Fibroblast of skin of abdomen (primary cell): ENCODE data around the gene BPIFB3.
"Not testable (repeated sequence)": the region's sequence is repeated elsewhere in the genome, so short reads cannot be mapped to it uniquely, and the experiment has no call there.

Source experiments
- DNase-seq: peaks from one replicate; pipeline ENCODE4 v3.0.0-alpha.2; 2013

BPIFB3 gene

DNA sequence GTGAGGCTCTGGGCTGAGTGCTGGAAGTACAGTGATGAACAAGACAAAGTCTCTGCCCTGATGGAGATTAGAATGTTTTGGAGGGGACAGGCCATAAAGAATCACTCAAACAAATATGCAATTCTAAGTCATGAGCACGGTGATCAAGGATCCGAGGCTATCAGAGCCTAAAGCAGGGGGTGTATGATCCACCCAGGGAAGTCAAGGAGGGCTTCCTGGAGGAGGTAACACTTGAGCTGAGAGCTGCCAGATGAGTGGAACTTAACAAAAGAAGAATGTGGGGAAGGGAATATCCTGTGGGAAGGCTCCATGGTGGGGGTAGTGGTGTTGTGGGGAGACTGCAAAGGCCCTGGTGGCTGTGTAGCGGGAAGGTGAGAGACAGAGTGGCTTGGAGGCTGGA, 38.0 kb downstream of the BPIFB3 start:
- DNase-seq: no peak

DNA sequence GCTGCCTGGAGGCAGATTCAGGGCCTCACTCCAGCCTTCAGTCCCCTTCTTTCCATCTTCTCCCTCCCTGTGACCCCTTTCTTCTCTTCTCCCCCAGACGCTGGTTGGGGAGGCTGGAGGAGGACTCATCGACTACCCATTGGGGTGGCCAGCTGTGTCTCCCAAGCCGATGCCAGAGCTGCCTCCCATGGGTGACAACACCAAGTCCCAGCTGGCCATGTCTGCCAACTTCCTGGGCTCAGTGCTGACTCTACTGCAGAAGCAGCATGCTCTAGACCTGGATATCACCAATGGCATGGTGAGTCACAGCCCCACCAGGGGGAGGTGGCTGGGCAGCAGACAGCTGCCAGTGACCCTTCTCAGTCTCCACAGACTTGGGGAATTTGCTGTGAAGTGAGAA, 38.7 kb downstream of the BPIFB3 start:
- DNase-seq: no peak

DNA sequence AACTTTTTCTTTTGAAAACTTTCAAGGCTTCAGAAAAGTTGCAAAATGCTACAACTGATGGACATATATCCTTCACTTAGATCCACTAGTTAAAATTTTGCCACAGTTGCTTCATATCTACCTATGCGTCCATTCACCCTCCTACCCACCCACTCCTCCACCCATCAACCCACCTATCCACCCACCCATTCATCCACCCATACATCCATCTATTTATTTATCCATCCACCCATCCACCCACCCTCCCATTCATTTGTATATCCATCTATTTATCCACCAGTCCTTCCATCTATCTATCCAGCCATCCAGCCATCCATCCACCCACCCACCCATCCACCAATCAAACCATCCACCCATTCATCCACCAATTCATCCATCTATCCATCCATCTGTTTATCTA, 39.4 kb downstream of the BPIFB3 start:
- no peak for DNase-seq

DNA sequence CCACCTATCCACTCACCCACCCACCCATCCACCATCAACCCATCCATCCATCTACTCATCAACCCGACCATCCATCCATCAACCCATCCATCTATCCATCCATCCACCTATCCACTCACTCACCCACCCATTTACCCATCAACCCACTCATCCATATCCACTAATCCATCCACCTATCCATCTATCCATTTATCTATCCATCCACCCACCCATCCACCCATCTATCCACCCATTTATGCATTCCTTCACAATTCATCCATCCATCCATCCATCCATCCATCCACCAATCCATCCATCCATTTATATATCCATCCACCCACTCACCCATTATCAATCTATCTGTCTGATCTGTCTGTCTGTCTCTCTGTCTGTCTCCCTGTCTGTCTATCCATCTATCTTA, 39.9 kb downstream of the BPIFB3 start:
- no peak for DNase-seq

DNA sequence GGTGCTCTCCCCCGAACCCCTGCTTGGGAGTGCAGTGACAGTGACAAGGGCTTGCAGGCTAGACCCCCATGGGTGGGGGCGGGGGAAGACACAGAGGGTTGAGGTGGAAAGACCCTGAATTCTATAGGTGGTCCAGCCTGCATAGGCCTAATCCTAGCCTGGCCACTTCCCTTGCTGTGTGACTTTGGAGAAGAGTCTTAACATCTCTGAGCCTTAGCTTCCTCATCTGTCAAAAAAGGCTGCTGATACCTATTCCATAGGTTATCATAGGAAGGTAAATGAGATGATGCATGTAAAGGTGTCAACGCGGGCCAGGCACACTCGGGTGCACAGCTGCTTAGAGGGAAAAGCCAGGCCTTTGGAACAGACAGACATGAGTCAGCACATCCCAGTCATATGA, 41.5 kb downstream of the BPIFB3 start:
- no peak for DNase-seq

DNA sequence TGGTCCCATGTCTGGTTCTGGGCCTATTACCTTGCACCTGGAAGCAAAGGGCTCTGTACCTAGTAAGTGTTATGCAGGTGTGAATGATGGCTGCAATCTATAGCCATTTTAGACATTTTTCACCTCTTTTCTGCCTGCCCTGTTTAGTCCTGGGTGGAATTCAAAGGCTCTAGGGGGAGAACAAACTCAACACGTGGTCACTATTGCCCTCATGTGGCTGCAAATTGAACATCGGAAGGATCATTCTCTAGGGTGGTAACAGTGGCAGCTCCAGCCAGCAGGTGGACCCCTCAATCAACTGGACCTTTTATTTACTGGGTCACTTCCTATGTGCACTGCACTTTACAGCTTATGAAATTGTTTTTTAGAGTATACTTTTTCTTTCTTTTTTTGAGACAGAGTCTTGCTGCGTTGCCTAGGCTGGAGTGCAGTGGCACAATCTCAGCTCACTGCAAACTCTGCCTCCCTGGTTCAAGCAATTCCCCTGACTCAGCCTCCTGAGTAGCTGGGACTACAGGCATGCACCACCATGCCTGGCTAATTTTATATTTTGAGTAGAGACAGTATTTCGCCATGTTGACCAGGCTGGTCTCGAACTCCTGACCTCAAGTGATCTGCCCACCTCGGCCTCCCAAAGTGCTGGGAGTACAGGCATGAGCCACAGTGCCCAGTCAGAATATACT, 42.3 kb downstream of the BPIFB3 start:
- DNase-seq: peak; percentile 37

DNA sequence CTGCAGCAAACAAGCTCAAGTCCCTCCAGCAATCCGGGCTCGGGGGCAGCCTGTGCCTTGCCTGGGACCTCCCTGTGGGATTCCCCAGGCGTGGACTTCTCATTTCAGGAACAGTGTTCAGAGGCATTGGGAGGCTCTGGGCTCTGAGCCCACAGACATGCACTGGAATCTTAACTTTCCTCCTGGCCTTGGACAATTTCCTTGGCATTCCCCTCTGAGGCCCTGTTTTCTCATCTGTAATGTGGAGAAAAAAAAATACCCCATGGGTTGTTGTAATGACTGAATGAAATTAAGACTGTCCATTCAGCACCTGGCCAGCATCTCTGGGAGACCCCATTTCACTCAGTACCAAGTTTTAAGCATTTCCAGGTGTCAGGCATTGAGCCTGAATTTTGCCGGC, 43.3 kb downstream of the BPIFB3 start:
- no peak for DNase-seq

DNA sequence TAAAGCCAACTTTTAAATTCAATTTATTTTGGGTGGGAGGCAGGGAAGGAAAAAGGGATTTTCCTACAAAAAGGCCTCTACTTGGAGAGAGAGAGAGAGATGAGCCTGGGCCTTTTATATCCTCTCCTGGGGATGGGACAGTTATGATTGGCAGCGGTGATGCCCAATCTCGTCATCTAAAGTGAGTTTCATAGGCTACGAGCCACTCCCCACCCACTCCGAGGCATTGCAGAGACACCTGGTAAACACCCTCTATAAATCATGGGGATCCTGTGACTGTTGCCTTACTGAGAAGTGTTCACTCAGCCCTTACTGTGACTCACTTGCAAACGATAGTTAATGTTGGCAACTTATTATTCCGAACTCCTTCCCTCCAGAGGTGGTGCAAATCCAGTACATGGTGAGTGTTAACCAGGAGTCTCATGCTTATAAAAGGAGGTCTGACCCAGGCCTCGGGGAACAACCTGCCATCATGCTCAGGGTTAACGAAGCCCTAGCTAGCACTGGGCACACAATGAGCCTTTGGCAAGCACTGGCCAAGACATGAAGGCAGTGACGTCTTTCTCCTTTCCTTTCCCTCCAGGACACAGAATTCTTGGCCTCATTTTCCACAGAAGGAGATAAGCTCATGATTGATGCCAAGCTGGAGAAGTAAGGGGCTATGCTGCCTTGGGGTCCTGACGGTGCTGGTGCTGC, 46.3 kb downstream of the BPIFB3 start:
- DNase-seq: no peak

DNA sequence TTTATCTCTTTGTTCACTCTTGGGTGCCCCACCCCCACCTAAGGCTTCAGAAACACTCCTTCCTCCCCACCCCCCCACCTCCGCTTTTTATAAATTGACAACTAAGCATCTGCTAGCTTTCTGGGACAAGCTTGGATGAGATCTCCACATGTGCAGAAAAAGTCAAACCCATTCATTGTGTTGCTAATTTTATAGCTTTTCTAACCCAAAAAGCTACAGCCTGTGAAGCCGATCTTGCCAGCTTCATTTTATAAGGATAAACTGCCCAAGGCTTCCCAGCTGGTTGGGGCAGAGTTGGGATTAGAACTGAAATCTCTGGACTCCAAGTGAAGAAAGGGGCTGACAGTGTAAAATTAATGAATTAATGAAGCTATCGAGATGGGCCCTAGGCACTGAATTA, 49.9 kb downstream of the BPIFB3 start:
- DNase-seq: no peak

DNA sequence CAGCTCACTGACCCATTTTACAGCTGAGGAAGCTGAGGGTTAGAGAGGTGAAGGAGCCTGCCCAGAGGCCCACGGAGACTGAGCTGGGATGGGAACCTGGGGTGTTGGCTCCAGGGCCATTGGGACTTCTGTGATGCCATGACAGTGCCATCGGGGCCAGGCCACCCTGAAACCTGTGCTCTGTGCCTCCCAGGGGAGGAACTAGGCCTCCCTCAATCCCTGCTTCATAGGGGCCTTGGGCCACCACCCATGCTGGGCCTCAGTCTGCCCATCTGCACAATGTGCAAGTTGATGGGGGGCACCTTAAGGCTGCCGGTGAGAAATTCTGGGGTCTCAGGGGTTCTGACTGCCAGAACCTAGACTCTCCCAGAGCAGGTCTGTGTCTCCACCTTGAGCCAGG, 50.6 kb downstream of the BPIFB3 start:
- DNase-seq: no peak

DNA sequence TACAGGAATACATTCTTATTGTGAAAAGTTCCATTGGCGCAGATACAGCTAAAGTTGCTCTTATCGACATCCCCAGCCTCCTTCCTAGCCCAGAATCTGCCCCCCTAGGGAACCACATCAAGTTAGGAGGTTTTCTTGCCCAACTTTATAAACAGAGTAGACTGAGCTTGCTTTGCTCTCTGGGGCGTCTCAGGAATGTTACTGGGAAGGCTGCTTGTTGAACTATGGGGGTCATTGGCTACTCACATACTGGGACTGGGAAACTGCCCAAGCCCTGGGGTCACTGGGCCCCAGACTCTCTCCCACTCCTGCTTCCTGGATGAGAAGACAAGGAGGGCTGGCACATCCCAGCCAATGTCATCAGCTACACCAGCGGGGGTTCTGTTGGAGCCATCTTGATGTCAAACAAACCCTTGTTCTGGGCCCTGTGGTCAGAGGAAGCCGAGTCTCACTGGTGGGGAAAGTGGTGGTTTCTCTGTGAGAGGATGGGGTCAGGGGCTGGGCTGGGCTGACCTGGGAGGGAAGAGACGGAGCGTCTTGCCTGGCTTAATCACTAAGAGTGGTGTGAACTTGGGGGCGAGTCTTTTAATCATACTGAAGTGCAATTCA, 51.7 kb downstream of the BPIFB3 start:
- no peak for DNase-seq

DNA sequence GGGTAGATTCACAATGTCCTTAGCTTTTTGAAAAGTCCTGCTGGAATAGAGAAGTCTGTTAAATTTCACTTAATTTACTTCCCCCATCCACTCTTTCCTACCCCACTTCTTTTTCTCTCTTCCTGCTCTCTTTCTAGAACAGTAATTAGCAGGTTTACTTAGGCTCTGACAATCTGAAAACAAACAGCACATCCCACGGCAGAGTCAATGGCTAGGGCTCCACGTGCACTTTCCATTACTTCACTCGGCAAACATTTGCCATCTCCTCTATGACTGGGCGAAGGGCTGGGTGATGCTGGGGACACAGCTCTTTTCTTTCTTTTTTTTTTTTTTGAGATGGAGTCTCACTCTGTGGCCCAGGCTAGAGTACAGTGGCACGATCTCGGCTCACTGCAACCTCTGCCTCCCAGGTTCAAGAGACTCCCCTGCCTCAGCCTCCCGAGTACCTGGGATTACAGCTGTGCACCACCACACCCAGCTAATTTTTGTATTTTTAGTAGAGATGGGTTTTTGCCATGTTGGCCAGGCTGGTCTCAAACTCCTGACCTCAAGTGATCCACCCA, 52.4 kb downstream of the BPIFB3 start:
- DNase-seq: not testable (repeated sequence)

DNA sequence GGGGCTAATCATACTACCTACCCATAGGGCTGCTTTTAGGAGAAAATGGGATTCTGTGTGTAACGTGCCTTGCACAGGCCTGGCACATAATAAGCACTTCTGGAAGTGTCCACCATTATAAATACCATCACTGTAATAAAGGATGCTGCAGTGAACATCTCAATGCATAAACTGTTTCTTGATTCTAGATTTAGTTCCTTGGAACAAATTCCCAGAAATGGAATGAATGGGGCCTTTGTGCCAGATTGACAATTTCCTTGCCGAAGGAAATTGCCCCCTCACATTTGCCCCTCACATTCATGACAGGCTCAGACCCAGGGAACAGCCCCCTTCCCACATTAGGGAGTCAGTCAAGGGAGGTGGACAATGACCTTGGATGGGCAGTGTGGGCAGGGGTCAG, 55.0 kb downstream of the BPIFB3 start:
- no peak for DNase-seq

DNA sequence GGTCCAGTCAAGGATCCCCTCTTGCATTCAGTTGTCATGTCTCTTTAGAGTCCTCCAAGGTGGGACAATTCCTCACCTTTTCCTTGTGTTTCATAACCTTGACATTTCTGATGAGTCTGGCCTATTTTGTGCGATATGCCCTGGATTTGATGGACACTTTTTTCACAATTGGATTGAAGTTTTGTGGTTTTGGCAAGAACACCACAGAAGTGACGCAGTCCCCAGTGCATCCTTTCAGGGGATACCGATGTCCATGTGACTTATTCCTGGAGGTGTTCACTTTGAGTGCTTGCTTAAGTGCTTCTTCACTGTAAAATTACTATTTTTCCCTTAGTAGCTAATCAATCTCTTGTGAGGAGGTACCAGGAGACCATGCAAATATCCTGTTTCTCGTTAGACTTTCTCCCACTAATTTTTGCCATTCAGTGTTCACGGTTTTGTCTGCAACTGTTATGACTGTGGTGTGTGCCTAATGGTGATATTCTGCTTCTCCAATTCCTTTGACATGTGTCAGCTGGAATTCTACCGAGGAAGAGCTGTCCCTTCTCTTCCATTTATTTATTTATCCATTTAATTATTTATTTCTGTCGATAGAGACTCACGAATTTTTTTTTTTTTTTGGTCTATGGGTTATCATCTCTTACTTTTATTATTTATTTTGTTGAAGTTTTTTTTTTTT, 56.6 kb downstream of the BPIFB3 start:
- DNase-seq: no peak

DNA sequence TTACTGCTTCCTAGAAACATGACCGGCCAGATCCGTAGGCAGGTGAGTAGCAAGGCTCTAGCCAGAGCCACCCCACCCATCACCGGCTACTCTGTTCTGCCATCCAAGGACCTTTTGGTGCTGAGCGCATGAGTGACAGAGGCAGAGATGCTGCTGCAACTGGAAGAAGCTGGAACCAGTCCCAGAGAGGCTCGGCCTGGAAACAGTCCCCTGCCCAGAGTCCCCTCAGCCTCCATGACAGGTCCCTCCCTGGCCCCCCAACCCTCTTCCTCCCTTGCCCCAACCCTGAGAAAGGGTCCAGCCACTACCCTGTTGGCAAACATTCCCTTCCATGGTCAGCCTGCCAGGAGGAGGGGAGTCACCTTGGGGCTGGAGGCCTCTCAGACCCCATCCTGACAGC, 57.6 kb downstream of the BPIFB3 start:
- DNase-seq: no peak

DNA sequence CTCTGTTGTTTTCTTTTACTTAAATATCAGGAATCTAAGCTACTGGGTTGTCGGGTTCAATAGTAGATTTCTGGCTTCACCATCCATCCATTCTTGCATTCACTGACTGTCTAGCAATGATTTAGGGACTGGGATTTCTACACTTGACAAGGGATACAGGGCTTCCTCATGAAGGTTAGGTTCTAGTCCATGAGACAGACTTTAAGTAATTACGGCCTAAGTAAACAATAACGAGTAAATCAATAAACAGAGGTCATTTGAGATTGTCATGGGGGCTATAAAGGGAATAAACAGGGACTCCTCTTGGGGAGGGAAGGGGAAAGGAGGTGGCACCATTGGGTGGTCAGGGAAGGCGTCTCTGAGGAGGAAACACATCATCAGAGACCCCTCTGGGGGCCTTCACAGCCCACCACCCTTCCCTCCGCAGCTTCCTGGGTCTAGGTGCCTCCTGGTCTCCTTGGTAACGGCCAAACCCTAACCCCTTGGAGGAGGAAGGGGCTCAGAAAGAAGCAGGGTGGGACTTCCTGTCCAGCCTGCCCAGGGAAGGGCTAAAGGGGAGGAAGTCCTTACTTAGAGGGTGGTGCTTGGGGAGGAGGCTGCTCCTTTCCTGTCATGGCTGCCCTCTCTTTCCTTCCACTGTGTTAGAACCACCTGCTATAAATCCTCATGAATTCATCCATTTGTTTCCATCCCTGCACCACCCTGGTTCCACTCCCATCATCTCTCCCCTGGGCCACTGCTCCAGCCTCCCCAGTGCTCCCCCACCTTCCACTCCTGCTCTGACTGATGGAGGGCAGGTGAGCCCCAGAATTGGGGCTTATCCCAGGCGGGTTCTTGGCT, 59.1 kb downstream of the BPIFB3 start:
- no peak for DNase-seq

DNA sequence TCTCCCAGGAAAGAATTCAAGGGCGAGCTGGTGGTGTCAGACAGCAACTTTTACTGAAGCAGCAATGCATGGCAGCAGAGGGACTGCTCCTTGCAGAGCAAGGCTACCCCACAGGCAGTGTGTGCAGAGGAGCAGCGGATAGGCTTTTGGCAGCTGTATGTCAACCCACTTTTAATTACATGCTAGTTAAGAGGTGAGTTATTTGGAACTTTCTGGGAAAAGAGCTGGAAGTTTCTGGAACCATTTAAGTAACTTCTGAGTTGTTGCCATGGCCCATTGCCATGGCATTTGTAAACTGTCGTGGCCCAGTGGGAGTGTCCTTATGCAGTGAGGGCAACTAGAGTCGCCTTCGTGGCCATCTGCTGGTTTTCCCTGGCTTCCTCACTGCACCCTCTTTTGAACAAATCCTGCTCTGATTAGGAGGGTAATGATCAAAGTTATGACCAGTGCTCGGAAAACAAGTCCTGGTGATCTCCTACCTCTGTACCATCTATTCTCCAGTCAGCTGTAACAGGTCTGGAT, 59.7 kb downstream of the BPIFB3 start:
- DNase-seq: no peak

DNA sequence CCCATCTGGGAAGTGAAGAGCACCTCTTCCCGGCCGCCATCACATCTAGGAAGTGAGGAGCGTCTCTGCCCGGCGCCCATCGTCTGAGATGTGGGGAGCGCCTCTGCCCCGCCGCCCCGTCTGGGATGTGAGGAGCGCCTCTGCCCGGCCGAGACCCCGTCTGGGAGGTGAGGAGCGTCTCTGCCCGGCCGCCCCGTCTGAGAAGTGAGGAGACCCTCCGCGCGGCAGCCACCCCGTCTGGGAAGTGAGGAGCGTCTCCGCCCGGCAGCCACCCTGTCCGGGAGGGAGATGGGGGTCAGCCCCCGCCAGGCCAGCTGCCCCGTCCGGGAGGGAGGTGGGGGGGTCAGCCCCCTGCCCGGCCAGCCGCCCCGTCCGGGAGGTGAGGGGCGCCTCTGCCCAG, 61.8 kb downstream of the BPIFB3 start:
- DNase-seq: not testable (repeated sequence)

DNA sequence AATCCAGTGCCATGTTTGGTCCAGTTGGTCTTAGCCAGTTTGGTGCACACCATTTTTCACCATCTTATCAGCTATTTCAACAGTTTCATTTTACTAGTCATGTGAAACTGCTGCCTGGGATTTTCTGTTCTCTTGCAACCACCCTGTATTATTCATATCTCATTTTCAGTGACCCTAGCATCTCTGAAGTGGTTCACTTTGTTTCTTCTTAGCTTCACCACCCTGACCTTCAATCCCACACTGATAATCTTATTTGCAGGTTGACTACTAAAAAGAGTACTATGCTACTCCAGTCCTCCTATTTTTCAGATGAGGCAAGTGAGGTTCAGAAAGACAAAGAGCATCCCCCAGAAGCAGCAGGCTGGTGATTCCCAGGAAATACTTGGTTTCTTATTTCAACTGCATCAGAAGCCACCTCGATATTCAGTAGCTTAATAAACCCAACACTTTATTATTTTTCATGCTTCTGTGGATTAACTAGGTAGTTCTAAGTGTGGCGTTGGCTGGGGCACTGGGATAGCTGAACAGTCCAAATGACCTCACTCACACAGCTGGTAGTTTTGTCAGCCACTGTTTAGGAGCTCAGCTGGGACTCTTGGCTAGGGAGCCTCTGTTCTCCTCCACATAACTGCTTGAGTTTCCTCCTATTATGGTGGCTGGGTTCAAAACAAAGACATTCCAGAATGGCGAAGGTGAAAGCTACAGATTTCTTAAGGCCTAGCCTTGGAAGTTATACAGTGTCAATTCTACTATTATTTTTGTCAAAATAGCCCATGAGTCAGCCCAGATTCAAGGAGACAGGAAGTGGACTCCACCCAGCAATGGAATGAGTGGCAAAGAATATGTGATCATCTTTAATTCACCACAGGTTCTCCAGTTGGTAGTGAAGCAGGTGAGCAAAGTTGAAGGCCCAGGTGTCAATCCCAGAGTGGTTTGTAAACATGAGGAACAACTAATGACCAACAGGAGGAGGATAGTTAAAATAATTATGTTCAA, 66.3 kb downstream of the BPIFB3 start:
- DNase-seq: no peak

DNA sequence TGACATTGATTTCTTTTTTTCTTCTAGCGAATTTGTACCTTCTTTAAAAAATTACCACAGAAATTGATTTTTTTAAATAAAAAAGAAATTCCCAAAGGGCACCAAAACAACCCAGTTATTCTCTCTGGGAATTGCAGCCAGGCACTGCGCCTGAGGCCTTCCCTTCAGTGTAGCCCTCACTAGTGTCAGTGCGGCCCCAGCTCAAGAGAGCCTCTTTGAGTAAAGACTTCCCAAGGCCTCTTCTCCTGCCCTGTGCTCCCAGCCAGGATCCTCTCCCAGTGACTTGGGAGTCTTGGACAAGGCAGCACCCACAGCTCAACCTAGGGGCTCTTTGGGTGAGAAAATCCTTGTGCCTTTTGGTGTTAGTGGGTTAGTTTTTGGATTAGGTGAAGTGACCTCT, 67.2 kb downstream of the BPIFB3 start:
- no peak for DNase-seq

DNA sequence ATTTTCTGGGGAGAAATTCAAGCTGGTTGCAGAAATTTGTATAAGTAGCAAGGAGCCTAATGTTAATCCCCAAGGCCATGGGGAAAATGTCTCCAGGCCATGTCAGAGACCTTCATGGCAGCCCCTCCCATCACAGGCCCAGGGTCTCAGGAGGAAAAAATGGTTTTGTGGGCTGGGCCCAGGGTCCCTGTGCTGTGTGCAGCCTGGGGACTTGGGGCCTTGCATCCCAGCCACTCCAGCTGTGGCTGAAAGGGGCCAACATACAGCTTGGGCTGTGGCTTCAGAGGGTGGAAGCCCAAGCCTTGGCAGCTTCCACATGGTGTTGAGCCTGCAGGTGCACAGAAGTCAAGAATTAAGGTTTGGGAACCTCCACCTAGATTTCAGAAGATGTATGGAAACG, 68.6 kb downstream of the BPIFB3 start:
- not testable (repeated sequence) for DNase-seq
